NCI-H774 (cell line): ENCODE data around the gene C1orf21.

Experiments
- DNase-seq: peaks from one replicate; lab custom pipeline; 2025; lab: John Stamatoyannopoulos, UW

C1orf21 gene

GRCh38 chr1:184557423-184558347 is 170.9 kb downstream of the C1orf21 start:
- no peak for DNase-seq

- DNase-seq: no peak
These were observed 171.9 kb downstream of the C1orf21 start for GRCh38 chr1:184558691-184559090.

- DNase-seq: no peak
These were observed 172.4 kb downstream of the C1orf21 start for GRCh38 chr1:184559117-184559713.

- DNase-seq: peak; percentile 61
These were observed 176.0 kb downstream of the C1orf21 start for GRCh38 chr1:184562806-184563205.

GRCh38 chr1:184563308-184563707 is 176.5 kb downstream of the C1orf21 start:
- peak; percentile 32 for DNase-seq

- DNase-seq: no peak
These were observed 180.2 kb downstream of the C1orf21 start for GRCh38 chr1:184567009-184567408.

GRCh38 chr1:184567637-184568036 is 180.8 kb downstream of the C1orf21 start:
- no peak for DNase-seq

- no peak for DNase-seq
These were observed 181.3 kb downstream of the C1orf21 start for GRCh38 chr1:184568148-184568547.

- no peak for DNase-seq
These were observed 182.3 kb downstream of the C1orf21 start for GRCh38 chr1:184569106-184569505.

- DNase-seq: no peak
These were observed 187.8 kb downstream of the C1orf21 start for GRCh38 chr1:184574588-184574987.

- no peak for DNase-seq
These were observed 190.0 kb downstream of the C1orf21 start for GRCh38 chr1:184576822-184577221.

GRCh38 chr1:184577319-184577718 is 190.5 kb downstream of the C1orf21 start:
- DNase-seq: no peak

- DNase-seq: no peak
These were observed 195.6 kb downstream of the C1orf21 start for GRCh38 chr1:184582411-184582810.

GRCh38 chr1:184583849-184584248 is 197.0 kb downstream of the C1orf21 start:
- no peak for DNase-seq

- DNase-seq: no peak
These were observed 201.9 kb downstream of the C1orf21 start for GRCh38 chr1:184588701-184589100.

- no peak for DNase-seq
These were observed 203.4 kb downstream of the C1orf21 start for GRCh38 chr1:184590163-184590750.

GRCh38 chr1:184593597-184593996 is 206.8 kb downstream of the C1orf21 start:
- DNase-seq: no peak

- DNase-seq: no peak
These were observed 208.8 kb downstream of the C1orf21 start for GRCh38 chr1:184595596-184595995.

GRCh38 chr1:184596950-184597645 is 210.3 kb downstream of the C1orf21 start:
- DNase-seq: no peak

- DNase-seq: no peak
These were observed 211.0 kb downstream of the C1orf21 start for GRCh38 chr1:184597650-184598357.

- DNase-seq: no peak
These were observed 211.8 kb downstream of the C1orf21 start for GRCh38 chr1:184598403-184599193.
